DMS114 treated with DMSO at 0.1 percent for 48 hours (cell line): ENCODE measurements around the gene GRID2IP.

ENCODE experiments used
- DNase-seq: peaks from one replicate; lab custom pipeline; 2025; ENCODE audit not compliant: unreplicated experiment; lab: John Stamatoyannopoulos, UW

The GRID2IP gene

DNA sequence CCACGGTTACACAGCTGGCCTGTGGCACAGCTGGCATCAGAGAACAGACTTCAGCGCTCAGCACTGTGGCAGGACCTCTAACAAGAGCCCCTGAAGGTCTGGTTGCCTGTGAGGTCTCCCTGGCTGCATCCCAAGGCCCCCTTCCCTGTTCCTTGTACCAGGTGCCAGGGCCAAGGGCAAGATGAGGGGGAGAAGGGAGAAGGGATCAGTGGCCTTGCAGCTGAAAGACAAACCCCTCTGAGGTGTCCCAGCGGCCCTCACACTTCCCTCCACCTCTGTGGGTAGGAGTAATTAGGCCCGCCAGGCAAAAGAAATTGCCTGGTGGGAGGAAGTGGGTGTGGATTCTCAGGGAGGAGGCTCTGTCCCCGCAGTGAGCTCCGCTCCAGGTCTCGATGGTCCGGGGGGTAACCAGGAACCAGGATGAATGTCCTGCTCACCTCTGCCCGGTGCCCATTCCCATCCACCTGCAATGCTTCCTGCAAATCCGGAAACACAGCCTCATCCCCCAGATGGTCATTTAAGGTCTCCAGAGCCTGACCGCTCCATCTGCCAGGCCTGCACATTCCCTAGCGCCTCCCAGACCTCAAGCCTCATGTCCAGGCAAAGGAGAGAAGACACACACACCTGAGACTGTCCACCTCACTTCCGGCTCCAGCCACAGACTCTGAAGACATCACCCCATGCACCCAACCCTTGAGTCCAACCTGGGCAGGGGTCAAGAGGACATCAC lies 22.7 kb downstream of the GRID2IP start:
- no peak for DNase-seq

DNA sequence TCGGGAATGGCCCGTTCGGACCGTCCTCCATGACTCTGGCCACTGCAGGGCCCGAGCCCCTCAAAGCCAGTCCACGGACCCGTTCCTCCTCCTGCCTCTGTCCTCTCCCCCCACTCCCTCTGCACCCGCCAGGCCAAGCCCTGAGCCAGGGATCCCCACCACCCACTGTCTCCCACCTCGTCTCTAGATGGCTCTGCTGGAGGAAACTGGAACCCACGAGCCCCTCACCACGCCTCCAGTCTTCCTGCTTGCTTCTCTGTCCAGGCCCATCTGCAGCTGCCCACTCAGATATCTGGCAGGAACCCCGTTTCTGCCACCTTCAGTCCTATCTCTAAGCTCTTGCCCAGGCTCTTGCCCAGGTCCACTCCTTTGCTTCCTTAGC lies 24.3 kb downstream of the GRID2IP start:
- no peak for DNase-seq

DNA sequence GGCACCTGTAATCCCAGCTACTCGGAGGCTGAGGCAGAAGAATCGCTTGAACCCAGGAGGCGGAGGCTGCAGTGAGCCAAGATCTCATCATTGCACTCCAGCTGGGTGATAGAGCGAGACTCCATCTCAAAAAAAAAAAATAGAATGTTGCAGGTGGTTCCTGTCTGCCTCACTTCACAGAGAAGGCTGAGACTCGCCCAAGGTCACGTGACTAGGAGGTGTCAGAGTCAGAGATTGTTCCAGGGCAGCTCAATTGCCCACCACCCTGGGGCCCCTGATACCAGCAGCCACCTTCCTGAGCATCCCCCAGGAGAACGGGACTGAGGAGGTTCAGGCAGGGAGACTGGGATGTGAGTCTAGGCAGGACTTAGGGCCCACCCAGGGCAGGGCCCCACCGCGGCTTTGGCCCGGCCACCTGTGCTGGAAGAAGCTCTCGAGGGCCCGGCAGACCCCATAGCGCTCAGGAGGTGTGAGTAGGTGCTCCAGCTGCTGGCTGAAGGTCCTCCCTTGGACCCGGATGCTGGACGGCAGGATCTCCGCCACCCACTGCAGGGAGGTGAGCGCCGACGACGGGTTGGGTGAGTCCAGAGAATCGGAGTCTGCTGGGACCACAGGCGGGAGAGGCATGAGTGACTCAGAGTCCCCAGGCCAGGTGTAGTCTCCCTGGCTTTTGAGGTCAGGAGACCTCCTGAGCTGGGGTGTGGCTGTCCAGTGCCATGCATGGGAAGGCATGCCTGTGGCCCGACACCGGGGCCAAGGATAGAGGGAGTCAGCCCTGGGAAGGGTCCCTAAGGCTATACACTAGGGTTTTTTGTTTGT lies 30.9 kb downstream of the GRID2IP start:
- DNase-seq = no peak

DNA sequence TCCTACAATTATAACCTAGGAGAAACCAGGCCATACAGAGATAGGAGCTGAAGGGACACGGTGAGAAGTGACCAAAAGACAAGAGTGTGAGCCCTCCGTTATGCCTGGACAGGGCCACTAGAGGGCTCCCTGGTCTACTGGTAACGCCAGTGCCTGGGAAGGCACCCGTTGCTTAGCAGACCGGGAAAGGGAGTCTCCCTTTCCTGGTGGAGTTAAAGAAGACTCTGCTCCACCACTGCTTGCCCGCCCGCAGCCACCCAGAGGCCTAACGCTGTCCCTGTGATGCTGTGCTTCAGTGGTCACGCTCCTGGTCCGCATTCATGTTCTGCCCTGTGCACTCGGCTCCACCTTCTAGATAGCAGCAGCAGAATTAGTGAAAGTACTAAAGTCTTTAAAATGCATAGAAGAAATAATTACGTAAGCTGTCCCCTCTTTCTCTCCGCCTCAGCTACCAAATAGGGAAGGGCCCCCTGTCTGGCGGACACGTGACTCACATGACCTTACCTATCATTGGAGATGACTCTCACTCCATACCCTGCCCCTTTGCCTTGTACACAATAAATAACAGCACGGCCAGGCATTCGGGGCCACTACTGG lies 34.8 kb downstream of the GRID2IP start:
- peak; percentile 80 for DNase-seq

DNA sequence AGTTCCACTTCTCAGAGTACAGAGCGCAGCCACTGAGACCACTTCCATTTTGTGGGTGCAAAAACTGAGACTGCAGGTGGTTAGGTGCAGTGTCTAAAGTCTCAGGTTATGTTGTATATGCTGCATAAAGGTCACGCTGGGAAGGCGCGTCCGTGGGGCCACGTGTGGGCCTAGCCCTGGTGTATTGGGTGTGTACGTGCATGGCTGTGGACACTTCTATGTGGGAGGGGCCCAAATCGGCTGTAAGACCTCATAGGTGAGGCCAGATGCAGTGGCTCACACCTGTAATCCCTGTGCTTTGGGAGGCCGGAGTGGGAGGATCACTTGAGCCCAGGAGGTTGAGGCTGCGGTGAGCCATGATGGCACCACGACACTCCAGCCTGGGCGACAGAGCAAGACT lies 37.7 kb downstream of the GRID2IP start:
- no peak for DNase-seq

DNA sequence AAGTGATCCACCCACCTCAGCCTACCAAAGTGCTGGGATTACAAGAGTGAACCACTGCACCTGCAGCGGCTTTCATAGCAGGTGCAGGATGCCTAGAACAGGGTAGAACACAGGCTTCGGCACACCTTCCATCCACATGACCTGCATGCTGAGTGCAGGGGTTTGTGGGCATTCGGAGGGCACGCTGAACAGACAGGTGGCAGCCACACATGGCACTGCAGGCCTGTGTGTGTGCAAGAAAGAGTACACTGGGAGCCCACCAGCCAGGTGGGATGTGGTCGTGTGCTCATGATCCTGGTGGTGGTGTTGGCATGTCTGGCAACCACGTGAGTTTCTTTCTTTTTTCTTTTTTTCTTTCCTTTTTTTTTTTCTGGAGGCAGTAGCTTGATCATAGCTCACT lies 38.4 kb downstream of the GRID2IP start:
- no peak for DNase-seq

DNA sequence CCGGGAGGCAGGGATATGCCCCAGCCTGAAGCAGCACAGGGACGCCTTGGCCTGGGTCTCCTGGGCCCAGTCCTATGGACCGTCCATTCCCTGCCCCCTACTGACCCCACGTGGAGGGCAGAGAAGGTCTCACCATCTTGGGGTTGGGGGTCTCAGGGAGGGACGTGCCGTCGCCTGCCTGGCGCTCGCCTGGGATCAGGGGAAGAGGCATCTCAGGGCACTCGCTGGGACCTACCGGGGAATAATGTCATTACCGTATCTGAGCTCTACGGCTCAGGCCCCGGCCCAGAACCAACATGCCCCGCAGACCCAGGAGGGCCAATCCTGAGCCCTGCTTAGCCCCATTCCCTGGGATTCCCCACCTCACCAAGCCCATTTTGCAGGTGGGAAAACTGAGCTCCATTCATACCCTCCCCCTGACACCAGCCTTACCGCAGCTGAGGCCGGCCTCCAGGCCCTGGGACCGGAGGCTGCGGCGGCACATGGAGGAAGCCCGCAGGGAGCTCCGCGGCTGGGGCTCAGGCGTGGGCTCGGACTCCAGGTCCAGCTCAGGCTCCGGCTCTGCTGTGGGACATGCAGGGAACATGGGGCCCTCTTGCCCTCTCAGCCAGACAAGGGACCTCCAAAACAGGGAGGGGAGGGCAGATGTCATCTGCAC lies 40.7 kb downstream of the GRID2IP start:
- DNase-seq = no peak

DNA sequence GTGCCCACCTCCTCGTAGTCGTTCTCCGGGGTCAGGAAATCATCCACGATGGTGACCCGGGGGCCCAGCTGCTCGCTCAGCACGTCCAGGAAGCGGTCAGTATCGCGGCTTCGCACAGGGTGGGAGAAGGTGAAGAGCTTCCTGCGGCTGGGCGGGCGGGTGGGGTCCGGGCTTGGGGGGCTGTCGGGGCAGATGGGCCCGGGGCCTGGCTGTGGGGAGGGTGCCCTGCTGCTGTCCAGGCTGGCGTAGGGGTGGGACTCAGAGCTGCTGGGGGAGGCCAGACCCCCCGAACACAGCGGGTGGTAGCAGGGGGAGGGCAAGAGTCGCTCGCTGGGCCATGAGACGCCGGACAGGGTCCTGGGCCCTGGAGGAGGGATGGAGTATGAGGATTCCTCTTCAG lies 42.3 kb downstream of the GRID2IP start:
- DNase-seq = no peak

DNA sequence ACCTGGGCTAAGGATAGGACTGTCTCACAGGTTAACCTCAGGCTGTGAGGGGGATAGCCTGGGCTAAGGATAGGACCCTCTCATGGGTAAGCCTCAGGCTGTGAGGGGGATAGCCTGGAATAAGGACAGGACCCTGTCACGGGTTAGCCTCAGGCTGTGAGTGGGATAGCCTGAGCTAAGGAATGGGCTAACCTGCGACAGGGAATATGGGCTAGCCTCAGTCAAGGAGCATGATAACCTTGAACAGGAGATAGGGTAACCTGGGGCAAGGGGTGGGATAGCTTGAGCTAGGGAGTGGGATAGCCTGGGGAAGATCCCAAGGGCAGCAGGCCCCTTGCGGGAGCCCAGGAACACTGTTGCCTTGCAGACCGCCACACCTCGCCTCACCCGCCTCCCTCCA lies 42.7 kb downstream of the GRID2IP start:
- no peak for DNase-seq

DNA sequence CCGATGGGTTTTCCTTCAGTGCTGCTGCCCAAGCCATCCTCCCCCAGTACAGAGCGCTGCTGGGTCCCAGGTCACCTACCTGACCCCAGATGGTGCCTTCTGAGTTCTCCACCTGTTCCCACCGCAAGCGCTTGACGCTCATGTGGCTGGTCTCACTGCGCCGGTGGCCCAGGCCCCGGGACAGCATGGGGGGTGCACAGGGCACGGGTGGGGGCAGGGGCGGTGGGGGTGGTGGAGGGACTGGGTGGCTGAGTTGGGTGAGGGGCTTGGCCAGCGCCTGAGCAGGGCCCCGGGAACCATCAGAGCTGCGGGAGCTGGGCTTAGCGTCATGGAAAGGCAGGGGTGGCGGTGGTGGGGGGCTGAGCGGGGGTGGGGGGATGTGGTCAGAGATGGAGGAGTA lies 43.4 kb downstream of the GRID2IP start:
- DNase-seq = no peak

DNA sequence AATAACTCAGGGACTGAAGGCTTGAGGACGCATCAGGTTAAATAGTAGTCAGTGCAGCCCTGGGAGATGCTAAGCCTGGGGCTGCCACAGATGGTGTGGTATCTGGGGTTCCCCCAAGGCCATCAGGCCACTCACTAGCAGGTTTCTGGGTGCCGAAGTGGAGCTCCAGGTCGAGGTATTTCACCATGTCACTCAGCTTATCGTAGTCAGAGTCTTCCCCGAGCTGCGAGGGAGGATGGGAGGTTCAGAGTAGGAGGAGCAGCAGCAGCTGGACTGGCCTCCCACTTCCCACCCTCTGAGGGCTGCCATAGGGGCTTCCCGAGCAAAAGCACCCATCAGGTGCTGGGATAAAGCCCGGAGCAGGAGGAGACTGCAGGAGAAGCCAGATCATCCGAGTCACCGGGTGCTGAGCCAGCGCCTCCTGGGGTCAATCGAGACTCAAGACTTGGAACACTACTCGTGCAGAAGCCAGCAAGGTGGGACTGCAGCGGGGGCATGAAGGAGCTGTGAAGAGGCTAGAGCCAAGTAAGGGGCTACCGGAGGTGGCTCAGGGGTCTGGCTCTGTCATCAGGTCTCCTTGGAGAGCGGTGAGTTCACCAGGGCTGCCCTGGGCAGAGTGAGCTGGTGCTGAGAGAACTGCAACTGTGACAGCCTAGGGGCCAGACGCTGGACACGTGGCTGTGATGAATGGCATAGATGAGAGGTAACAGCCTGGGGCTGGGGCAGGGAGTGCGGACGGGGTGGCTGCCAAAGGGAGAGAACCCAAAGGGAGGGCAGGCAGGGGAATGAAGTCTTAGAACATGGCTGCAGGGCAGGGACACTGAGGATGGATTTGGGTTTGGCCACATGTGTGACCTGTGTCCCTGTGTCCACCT lies 45.3 kb downstream of the GRID2IP start:
- DNase-seq = no peak

DNA sequence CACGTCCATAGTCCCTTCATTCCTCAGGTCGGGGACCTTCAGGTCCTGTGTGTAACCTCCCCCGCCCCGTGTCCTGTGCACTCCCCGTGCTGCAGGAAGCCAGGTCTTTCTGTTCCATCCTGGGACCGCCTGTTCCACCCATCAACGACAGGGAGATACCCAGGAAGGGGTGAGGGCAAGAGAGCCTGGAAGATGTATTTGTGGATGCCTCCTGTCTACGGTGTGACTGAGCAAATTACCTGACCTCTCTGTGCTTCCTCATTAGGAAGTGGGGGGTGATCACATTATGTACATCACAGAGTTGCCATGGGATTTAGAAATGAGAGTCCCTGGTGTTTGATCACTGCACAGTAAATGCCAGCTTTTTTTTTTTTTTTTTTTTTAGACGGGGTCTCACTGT lies 46.3 kb downstream of the GRID2IP start:
- DNase-seq = no peak

DNA sequence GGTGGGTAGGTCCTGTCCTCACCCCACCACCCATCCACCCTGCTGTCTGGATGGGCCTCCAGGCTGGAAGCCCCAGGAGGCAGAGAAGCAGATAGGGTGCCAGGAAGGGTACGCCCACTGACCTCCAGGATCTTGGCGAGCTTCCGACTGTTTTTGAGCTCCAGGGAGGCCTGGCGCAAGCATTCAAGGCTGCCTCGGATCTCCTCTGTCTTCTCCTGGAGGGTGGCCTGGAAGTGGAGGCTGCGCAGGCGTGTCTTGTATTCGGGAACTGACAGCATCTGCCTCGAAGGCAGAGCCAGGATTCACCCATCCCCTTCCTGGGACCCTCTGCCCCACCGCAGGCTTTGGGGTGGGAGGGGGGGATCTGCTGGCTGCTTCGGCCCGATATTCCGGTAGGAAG lies 48.4 kb downstream of the GRID2IP start:
- DNase-seq = no peak

DNA sequence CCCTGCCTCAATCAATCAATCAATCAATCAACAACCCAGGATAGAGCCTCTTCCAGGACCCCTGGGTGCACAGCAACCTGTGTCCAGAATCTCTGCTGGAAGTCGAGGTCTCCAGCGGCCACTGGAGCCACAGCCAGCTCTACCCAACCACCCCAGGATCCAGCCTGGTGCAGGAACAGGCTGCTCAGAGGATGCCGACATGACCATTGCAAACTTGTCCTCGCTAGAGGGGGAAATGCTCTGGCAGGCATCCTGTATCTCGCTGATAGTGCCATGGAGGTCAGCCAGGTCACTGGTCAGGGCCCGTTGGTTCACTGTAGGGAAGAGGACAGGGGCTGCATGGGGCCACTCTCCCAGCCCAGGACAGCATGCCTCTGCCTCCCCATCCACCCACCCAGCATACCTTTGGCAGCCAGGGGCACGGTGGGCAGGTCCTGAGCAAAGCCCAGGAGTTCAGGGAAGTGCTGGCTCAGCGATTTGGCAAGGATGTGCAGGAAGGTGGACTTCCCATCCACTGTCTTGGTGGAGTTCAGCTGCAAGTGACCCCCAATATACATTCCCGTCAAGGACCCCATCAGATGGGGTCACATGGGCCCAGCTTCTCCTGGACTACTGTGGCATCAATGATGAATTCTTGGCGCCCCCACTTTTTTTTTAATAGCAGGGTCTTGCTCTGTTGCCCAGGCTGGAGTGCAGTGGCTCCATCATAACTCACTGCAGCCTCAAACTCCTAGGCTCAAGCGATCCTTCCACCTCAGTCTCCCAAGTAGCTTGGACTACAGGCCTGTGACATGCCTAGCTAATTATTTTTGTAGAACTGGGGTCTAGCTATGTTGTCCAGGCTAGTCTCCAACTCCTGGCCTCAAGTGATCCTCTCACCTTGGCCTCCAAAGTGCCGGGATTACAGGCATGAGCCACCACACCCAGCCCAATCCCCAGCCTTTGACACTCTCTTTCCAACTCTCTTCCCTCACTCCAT lies 49.4 kb downstream of the GRID2IP start:
- no peak for DNase-seq

DNA sequence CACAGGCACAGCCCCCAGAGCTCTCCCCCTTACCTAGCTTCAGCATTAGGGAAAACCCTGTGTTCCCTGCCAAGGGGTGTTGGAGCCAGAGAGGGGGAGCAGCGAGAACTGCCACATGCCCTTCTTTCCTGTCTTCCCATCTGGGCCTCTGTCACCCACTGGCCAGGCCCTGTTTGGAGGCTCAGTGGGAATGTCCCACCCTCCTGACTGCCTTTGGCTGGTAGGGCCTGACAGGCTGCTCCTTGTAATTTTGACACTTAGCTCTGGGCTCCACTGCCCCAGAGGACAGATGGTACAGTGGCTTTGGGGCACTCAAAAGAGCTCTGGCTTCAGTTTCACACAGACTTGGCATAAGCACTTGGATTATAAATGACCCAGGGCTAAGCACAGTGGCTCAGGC lies 50.6 kb downstream of the GRID2IP start:
- no peak for DNase-seq

DNA sequence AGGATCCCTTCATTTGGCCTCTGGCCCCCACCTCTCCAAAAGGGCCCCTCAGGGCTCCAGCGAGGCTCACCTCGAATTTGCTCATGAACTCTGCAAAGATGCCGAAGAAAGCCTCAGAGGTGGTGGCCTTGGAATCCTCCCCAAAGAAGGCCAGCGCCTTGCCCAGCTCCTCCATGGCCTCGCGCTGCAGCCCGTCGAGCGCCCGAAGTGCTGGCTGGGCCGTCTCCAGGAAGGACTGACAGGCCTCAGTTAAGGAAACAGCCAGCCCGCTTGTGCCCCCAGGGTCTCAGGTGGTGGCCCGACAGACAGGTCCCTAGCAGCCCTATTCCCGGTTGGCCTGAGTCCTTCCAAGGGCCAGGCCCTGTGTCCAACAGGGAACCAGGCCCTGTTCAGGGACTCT lies 53.3 kb downstream of the GRID2IP start:
- no peak for DNase-seq

DNA sequence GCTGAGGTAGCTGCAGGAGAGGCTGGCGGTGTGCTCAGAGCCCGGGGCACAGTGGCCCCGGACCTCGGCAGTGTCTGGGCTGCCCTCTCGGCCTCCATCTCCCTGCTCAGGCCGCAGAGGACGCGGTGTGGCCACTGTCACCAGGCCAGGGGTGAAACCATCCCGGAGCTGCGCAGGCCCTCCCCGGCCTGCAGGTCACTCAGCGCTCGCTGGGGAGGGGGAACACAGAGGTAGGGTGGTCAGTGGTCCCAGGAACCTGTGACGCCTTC lies 53.7 kb downstream of the GRID2IP start:
- no peak for DNase-seq

DNA sequence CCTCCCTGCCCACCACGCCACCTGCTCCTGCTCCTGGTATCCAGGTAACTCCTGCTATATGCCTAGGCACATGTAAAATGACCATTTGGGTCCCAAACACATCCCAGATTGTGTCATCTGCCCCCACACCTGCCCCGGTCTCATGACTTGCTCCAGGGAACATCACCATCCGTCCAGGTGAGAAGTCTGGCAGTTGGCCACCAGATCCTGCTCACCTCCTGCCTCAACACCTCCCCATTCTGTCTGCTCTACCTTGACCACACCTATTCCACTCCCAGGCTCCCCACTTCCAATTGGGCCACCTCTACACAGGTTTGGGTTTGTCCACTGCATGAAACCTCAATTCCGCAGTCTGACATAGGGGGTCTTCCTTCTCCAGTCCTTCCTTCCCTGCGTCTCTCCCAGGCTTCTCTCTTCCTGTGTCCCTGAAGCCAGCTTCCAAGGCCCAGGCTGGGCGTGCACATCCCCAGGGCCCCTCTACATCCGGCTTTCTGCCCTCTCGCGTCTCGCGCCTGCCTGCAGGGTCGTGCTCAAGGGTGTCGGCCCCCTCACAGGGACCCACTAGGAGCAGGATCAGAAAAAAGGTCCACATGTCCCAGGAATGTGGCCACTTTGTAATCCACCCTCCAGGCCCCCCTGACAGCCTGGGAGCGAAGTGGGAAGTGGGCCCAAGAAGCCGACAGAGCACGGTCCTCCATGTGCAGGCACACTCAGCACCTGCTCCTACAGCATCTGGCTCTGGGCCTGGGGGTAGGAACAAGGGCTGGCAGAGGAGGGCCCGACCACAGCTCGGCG lies 54.2 kb downstream of the GRID2IP start:
- no peak for DNase-seq

DNA sequence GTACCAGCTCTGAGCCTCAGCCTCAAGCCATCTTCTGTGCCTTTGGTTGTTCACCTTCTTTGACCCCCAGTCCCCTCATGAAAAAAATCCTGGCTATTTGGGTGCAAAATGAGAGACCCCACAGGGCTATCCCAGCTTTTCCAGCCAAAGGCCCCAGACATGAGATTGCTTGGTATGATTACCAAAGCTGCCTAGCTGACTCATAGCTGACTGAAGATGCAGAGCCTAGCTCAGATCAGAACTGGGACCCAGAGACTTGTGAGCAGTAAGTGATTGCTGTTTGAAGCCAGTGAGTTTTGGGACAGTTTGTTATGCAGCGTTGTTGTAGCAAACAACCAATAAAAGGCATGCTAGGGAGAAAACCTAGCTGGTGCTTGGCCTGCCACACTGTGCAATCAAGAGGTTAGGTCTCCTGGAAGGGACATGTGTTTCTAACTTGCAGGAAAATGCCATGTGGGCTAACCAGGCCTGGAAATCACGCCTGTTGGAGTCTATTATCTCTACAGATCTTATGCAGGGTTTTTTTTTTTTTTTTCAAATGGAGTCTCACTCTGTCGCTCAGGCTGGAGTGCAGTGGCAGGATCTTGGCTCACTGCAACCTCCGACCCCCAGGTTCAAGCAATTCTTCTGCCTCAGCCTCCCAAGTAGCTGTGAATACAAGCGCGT lies 55.5 kb downstream of the GRID2IP start:
- DNase-seq = no peak
